Muscle of back (tissue), 11 donors: ENCODE results near the gene OXTR. TPM values are rescaled to one million over a fixed set of nuclear protein-coding genes. Genes with fewer than 3 reads are reported as not detected.

Experiments used
- DNase-seq, 3 donors: peaks; one replicate each; pipeline versions ENCODE4 v3.0.0 to v3.0.0-alpha.2; 2013
- polyA plus RNA-seq, 10 donors: library from polyadenylated mRNA; unstranded; fragments of 120-200 nt; gene quantifications; one replicate each; pipeline ENCODE4 v1.2.1, GENCODE V29; 2013; ENCODE audit not compliant: insufficient read length in 10 of 10

The OXTR gene
- polyA plus RNA-seq, 10 donors: 3.8 to 11.3 (median 8.2) TPM

DNA sequence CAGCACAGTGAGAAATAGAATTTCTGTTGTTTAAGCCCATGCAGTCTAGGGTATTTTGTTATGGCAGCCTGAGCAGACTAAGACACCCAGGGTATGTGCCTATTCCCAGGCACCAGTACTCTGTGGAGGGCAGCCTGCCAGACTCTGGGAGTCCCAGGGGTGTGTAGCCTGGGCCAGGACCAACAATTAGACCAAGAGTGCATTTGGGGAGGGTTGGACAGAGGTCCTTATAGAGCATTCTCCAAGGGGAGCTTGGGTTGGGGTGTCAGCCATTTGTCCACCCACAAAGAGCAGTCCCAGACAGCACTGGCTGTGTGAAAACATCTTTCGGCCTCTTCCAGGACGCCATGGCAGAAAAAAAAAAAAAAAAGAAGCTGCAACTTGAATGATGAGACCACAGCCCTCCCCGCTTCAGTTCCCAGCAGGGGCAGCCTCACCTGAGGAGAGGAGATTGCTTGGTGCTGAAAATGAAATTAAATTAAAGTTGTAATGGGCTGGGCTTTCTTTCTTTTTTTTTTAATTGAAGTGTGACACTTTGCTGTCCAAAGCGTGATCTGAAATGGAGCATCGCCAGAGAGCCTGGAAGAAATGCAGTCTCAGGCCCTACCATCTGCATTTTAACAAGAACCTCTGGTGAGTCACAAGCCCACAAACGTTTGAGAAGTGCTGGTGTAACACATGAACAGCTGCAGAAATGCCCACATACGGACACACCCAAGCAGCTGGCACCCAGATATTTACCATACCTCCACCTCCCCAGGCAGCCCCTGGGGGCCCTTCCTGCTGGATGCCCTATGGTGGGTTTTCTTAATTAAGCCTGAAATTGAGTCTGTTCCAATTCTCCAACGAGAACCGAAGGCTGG lies 57.1 kb downstream of the OXTR start:
- peak in 1 of 3 donors; percentile 60 for DNase-seq

DNA sequence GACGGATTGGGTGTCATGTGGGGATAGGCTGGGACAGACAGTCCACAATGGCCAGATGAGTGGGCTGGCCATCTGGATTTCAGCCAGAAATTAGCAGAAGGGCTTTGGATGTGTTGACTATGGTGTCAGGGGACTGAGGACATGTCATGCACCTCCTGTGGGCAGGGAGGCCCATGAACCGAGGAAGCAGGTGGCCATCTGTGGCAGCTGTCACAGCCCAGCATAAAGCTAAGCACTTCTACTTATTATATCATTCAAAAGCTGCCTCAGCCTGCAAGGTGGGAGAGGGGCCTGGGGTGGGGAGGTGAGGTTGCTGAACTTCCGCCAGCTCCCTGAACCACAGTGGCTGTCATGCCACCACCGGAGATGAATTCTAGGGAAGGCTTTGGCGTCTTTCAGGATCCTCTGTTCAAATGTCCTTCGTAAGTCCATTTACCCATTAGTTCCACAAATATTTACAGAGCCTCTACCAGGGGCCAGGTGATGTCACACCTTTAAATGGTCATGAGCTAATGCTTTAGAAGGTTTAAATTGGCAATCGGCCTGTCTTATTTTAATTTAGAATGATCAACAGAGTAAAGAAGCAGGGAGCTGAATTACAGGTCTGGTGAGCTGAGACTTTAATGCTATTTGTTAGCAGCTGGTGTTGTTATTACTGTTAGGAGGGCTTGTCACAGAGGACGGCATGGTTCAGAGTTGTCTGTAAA lies 59.5 kb downstream of the OXTR start:
- DNase-seq: no peak

DNA sequence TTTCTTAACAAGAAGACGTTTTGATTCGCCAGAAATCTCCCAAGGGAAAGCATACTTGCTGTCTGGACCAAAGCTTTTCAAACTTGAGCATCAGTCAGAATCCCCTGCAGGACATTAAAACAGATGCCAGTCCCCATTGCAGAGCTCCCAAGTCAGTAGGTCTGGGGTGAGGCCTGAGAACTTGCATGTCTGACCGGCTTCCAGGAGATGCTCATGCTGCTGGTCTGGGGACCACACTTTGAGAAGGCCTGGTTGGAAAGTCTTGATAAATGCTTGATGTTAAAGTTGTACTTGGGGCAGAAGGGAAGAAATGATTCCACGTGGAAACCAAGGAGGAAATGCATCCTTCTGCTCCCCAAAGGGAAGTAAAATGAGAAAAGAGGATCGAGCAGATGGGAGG lies 60.1 kb downstream of the OXTR start:
- DNase-seq: no peak

DNA sequence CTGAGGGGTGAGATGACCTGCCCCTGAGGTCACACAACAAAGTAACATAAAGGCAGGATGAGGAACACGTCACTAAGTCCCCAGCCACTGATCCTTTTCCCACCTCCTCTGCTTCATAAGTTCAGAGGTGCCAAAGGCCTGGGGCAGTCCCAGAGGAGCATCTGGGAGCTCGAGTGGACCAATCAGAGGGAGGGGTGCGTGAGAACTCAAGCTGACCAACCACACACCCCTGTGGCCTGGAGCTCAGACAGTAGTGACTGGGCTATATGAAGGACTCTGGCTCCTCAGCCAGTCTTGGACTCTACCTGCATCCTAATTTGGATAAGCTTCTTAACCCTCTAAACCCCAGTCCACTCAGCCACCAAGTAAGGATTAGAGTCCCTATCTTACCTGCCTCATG lies 63.8 kb downstream of the OXTR start:
- DNase-seq: no peak

- DNase-seq: no peak
These were observed 66.9 kb downstream of the OXTR start for GRCh38 chr3:8702560-8702959.

Other genes with a start within 250 kb of the OXTR start
- 1 to 10 TPM in 9 of 10 donors, under 1 TPM in 1; 0.98 to 3.6 (median 2.0) TPM for gene SSUH2, start 124.8 kb downstream of the OXTR start, polyA plus RNA-seq
- gene CAV3, start 35.8 kb downstream of the OXTR start, polyA plus RNA-seq: 100 to 1,000 TPM; 150 to 329 (median 277) TPM
- gene RAD18, start 193.9 kb upstream of the OXTR start, polyA plus RNA-seq: 1 to 10 TPM; 3.4 to 7.9 (median 6.9) TPM